HG03045 (cell line): ENCODE data around the gene SEMA3D.

ENCODE experiments used
- ATAC-seq: cut with Tn5 transposase; IDR thresholded peaks from one replicate; pipeline ENCODE4 v1.9.1; 2021; ENCODE audit warnings: mild to moderate bottlenecking, moderate library complexity; ENCODE audit not compliant: unreplicated experiment

SEMA3D gene

DNA sequence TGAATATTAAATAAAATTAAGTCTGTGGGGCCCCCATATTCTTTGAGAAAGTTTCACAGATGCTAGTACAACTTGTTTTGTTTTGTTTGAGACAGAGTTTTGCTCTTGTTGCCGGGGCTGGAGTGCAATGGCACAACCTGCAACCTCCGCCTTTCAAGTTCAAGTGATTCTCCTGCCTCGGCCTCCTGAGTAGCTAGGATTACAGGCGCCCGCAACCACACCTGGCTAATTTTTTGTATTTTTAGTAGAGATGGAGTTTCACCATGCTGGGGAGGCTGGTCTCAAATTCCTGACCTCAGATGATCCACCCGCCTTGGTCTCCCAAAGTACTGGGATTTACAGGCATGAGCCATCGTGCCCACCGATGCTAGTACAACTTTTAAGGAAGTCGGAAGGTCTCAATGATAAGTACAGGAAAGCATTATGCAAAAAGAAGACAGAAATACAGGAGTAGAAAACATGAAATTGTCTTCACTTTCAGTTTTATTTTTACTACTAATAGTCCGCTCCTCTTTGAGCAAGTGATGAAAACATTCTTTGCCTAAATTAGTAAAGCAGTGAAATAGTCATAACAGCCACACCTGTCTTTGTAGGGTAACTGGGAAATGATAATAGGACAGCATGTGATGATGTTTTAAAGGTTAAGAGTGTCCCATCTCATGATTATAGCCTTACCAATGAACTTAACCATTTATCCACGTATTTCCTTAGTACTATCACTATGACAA lies 147.5 kb downstream of the SEMA3D start:
- peak; percentile 81 for ATAC-seq

DNA sequence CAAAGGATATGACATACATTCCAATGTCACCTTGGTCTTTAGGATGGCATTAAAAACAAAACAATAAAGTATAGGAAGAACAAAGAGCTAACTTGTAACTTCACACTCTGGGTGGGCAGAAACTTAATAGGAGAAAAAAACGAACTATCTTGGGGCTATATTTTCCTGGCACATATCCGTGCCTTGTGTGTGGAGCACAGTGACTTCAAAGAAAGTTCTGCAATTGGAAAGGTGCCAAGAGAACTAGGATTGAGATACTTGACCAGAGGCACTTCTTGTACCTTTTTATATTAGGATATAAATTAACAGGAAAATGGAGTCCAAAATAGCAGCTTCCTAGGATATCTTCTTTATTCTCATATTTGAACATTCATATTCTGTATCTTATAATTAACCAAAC lies 148.4 kb downstream of the SEMA3D start:
- ATAC-seq: no peak

DNA sequence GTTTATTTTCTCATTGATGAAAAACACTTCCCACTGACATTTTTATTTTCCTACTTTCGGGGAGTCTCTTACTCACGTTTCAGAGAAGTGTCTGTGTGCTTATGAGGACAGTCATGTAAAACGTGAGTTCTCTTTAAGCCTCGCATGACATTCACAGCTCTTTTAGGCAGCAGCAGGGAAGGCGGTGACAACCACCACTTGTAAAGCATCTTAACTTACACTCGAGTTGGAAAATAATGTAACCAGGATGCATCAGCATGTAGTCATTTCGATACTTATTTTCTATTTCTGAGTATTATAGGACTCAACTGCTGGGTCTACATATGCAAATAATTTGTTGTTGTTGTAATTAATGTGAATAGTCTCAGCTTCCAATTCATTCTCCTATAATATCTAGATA lies 153.6 kb downstream of the SEMA3D start:
- ATAC-seq: no peak

DNA sequence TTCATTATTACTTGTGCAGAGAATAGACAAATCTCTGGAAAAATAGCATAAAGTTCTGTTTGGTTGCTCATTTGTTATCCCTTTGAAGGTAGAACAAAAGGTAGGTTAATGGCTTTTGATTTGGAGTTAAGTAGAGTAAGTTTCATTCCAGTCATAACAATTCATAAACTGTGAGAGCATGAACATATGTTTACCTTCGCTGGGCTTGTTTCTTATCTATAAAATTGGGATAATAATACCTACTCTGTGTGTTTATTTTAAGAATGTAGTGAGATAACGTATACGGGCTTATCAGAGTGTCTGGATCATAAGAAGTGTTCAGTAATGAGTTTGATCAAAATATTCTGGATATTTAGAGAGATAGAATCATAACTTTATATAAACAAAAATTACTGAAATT lies 155.4 kb downstream of the SEMA3D start:
- ATAC-seq: no peak

DNA sequence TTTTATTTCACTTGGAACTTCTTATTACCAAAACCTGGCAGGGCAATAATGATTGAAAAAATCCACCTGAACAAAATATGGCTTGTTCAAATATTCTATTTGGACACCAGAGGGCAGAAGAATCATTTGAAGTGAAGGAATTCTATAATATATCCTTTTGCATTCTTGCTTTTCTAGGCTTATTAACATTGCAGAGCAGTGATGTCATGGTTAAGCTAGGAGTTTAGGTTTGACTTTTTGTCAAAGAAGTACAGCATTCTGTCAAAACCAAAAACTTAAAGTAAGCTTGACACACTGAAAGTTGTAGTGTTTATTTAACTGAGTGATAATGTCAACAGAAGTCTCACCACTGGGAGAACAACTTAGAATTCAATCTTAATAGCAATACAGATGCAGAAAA lies 156.0 kb downstream of the SEMA3D start:
- no peak for ATAC-seq

DNA sequence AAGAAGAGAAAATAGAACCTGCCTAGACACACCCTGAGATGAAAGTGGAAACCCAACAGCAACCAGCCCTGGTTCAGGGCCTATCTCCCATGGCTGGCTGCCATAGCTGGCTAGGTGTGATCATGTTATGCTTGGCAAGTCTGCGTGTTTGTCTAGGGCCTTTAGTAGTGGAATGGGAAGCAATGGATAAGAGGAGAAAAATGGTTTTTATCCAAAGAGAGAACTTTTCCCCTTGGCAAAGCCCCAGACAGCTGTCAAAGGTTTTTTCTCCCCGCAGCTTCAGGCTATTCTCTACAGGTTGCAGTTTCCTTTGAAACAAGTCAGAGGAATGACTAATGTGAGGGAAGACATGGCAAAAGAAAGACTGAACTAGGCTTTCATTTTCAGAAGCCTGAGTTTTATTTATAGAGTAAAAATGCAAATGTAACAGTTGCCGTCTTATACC lies 161.5 kb downstream of the SEMA3D start:
- ATAC-seq: peak; percentile 66

DNA sequence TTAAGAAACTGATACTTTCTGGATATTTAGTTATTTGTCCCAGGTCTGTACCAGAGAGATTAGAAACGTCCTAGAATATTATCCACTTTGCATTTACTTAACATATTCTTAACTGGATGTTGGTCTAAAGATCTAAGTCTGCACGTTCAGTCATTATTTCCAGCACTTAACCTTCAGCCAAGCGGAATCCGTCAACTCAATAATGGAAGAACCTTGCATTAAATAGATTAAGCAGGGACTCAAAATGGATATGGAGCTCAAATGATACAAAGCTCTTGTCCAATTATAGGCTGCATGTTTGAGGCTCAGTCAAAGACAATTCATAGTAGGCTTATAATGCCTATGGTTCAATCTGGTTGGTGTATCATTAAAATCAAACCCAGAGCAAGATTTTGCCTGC lies 162.9 kb downstream of the SEMA3D start:
- ATAC-seq: no peak

DNA sequence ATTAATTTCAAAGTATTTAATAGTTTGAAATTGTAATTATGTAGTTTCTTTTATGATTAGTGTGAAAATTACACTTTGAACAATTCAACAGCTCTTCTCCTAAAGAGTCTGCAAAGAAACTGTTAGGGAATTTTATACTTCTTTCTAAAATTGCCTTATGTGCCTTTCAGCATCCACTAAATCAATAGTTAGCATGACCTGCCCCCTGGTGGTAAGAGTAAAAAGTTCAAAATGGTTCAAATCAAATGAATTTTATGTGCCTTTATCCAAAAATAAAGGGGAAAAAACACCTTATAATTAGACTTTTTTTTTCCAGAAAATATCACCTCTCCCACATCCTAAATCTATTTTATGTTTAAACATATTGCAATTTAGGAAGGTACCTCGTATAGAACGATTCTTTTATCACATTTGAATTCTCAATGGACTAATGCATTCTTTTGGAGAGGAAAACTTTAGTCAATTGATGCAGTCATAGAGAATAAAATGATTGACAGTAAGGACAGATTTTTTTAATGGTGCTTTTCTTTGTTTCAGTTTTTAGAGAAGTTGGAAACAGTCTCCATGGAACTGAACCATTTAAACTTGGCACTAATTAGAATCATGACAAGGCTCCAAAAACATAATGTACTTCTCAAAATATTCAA lies 163.7 kb downstream of the SEMA3D start:
- ATAC-seq: no peak

DNA sequence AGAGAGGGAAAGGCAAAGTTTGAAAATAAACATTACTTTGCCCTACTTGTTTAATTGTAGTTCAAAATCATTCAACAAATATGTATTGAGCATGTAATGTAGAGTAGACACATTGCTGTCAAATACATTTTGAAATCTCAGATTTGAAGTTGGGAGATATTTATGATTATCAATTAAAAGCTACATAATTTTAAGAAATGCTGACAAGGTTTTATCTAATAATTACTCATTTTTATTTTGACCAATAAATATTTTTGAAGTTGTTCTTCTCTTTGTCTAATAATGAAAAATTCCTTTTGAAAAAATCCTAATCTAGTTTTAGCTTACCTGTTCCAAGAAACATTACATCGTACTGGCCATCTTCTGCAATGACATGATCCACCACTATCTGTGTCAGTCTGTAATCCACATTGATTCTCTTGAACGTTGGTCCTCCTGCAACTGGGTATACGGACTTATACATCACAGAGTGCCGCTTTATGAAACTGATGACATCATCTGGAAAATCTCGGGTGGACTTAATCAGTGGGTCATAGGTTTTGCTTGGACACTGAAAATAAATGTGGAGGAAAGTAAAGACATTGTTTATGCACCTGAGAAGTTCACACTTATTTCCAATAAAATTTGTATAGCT lies 164.7 kb downstream of the SEMA3D start:
- no peak for ATAC-seq

DNA sequence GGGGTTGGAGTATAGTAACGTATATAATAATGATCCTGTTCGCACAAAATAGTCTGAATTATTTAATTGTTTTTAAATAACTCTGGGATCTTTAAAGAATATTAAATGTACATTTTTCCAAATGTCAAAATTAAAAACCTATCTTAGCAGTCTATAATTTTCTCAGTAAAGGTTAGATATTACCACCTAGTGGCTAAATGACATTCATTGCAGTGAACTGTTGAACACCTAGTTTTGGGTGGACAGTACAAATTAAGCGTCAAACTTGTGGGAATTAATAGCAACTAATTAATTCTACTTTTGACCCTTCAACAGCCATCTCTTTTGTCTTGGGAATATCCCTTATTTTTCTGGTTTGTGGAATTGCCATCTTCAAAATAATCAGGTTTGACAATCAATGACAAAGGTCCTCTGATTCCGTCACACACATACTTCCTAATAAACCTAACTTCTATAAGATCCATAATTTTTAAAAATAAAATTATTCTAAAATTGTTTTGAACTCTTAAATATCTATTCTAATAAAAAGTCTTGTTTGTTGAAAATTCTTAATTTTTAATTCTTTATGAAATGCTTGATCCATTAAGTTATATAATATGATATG lies 165.7 kb downstream of the SEMA3D start:
- no peak for ATAC-seq

DNA sequence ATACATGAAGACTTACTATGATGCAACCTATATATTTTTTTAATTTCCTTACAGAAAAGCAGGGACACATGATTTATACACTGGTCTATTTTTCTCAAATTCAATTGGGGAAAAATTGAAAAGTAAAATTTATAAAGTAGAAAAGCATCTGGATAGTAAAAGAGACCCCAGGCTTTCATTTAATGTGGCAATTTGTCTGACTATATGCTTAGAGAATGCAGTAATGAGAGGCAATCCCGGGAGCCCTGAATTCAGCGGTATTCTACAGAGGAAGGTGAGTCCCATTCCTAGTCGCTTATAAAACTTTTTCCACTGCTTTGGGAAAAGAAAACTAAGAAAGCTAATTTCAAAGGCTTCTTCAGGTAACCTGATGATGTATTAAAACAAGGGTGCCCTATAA lies 167.1 kb downstream of the SEMA3D start:
- no peak for ATAC-seq

DNA sequence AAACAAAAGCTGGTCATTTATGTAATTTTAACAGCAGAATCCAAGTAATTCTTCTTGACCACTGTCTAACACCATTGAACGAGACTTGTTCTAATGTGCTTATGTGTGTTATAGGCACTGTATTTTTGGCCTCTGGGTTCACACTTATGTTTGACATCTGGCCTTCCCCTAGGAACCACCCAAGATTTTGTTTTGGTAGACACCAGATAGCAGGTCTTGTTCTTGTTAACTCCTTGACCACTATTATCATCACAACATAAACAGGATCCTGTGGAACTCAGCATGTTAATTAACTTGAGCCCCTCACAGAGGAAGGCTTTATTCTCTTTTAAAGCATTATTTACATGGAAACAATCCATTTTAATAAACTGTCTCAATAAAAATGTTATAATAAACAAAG lies 167.7 kb downstream of the SEMA3D start:
- ATAC-seq: no peak

DNA sequence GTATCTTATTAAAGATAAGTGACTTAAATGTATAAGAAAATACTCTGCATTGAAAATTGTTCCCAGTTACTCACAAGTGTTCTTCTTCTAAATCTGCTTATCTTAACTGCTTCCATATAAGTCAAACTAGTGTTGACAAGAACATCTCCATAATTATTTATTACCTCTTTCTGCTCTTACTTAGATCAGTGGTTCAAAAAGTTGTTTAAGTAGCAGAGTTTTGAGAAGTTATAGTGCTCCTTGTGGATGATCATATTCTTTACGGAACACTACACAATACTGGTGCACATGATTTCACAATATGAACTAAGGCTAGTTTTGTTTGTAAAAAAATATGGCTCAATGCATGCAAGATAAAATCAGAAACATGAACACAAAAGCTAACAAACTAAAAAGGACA lies 168.4 kb downstream of the SEMA3D start:
- ATAC-seq: no peak

DNA sequence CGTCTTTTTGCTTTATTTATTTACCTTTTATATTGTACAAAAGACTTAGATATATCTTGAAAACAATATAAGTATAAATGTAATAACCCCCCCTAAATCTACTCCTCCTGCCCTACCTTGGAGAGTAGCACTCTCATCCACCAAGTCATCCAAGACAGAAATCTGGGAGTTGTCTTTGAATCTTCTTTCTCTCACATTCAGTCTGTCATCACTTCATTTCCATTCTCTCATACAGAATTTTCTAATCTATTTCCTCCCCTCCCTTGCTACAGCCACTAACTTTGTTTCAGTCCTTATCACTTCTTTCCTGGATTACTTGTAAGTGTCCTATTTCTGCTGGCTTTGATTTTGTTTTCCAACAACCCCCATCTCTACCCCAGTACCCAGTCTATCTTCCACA lies 170.6 kb downstream of the SEMA3D start:
- ATAC-seq: no peak

DNA sequence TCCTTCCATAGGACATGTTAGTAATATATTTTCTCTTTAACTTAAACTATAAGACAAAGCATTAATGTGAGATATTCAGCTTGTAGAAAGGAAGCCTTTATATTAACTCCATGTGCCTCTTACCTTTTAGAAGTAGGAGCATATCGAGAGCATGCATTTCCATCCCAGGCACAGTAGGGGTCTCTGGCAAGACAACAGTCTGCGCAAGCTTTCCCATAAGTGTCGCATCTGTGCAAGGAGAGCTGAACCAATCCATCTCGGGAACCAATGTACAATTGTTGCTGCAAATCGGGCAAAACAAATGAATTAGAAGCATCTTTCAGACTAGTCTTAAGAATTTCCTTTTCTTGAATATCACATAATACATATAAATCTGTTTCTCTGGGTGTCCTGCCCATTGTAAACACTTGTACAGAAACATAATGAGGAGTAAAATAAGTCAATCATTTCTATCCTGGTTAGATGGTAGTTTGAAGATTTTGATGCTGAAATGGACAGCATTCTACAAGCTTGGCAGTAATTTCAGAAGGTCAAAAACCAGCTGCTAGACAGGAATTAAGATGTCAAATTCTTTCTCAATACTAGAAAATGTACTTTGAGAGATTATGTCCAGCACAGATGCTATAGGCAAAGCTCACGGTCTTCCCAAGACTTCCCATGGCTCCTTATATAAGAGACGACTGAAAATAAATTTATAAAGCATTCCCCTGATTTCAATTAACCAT lies 171.8 kb downstream of the SEMA3D start:
- ATAC-seq: no peak

DNA sequence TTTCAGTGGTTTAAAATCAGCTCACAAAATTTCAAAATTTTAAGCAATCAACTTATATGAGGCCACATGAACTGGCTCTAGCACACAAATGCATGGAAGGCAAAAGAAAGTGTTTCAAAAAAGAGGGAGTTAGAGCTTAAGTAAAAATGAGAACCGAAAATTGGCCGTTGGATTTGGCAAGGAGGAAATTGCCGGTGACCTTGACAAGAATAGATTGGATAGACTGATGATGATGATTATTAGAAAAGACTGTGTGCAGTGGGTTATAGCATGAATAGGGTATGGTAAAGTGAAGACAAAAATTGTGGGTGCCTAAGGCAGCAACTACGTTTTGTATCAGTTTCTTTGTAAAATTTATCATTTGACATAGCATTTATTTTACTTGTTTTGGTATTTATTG lies 175.7 kb downstream of the SEMA3D start:
- ATAC-seq: no peak

DNA sequence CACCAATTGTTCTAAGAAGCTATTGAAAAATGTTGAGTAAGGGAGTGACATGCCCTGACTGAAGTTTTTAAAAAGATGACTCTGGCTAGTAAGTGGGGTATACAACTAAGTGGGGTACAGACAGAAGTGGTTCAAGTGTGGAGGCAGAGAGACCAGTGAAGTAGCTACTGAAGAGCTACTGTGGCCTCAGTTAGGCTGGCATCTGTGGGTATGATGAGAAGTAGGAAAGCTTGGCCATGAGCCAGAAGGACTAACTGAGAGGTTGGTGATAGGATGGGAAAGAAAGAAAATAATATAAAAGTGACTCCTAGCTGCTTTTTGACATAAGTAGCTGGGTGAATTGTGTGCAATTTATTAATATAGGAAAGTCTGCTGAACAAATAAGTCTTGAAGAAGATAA lies 176.6 kb downstream of the SEMA3D start:
- ATAC-seq: no peak

DNA sequence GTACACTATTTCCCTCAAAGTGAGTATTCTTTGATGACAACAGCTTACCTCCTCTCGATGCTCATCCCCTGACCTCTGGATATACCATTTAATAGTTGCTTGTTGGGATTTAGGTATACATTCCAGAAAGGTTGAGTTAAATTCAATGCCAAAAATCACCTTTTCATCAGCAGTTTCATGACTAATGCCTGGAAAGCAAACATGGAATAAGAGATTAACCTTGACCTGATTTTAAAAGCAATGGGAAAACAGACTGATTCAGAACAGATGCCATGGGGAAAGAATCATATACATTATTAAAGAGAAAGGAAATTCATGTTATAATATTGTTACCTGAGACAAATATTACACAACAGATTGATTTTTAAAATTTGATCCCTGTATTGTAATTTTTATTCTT lies 180.1 kb downstream of the SEMA3D start:
- ATAC-seq: no peak

DNA sequence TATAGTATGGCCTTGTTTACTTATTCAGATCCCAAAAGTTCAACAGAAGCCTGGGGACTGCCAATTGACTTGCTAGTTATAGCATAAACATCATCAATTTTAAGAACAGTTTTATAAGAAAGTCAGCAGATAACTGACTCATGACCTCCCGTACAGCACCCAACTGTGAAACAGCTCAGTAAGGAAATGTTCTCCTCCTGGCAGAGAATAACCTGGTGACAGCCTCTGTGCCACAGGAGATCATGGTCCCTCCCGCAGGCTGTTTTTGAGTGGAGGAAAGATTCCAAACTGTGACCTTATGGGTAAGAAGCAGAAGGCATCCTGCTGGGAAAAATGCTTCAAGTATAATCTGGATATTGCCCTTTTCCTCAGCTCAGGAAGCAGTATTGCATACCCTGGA lies 182.5 kb downstream of the SEMA3D start:
- ATAC-seq: no peak

DNA sequence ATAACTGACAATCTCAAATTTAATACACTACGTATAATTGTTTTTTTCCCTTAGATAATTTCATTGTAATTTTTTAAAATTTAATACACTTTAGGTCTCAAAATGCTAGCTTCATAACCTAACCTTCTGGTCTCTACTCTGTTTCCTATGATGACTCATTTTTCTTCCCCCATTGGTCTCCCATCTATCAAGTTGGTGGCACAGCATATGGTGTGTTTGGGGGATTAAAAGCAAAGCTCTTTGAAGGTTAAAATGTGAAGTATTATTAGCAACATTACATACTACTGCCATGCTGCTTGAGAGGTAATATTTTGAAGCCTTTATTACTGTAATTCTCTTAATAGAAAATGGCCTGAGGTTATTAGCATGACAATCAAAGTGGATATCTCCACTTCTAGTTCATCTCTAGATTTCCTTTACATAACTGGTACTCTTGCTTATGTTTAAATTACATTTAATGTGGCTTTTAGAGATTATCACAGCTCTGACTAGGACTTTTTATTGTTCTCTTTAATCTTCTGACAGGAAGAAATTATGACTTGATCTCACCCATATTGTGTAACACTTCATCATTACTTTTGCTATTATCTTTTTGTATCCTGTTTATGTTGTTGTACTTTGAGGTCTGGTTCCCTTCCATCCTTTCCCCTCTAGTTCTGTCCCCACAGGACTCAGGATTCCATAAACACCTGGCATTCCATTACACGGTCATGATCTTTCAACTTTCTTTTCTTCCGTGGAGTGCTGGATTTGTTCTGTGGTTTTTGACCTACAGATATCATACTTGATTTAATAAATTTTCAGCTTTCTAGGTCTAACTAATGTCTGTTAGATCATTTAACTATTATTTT lies 185.1 kb downstream of the SEMA3D start:
- ATAC-seq: no peak
